Suppressor macrophage (primary cell): ENCODE measurements around the gene ZYG11A.
A peak's percentile ranks its signal among the peaks of the same experiment; 100 is the strongest.

Experiments used
- DNase-seq, 4 experiments: peaks; one replicate each; pipeline ENCODE4 v3.0.0-alpha.2; 2020 to 2022

ZYG11A gene

DNA sequence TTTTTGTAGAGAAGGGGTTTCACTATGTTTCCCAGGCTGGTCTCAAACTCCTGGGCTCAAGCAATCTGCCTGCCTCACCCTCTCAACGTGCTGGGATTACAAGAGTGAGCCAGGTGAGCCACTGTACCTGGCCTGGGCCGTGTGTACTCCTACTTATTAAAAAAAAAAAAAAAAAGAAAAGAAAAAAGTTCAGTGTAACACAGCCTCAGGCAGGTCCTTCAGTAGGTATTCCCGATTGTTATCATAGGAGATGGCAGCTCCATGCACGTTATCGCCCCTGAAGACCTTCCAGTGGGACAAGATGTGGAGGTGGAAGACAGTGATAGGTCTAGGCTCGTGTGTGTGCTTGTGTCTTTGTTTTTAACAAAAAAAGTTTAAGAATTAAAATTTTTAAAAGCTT is 75.6 kb downstream of the ZYG11A start:
- no peak for DNase-seq

DNA sequence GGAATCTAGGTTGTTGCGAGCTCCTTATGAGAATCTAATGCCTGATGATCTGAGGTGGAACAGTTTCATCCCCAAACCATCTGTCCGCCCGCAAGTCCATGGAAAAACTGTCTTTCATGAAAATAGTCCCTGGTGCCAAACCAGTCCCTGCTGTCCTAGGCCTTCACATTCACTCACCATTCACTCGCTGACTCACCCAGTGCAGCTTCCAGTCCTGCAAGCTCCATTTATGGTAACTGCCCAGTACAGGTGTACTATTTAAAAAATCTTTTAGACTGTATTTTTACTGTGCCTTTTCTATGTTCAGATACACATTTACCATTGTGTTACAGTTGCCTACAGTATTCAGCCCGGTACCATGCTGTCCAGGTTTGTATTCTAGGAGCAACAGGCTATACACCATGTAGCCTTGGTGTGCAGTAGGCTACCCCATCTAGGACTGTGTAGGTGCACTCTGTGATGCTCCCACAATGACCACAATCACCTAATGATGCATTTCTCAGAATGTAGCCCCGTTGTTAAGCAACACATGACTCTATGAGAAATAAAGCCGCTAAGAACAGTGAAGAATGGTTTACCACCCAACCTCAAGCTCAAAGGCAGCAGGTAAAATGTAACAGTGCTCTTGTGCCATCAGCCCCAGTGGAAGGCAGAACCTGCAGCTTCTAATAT is 76.6 kb downstream of the ZYG11A start:
- no peak for DNase-seq

DNA sequence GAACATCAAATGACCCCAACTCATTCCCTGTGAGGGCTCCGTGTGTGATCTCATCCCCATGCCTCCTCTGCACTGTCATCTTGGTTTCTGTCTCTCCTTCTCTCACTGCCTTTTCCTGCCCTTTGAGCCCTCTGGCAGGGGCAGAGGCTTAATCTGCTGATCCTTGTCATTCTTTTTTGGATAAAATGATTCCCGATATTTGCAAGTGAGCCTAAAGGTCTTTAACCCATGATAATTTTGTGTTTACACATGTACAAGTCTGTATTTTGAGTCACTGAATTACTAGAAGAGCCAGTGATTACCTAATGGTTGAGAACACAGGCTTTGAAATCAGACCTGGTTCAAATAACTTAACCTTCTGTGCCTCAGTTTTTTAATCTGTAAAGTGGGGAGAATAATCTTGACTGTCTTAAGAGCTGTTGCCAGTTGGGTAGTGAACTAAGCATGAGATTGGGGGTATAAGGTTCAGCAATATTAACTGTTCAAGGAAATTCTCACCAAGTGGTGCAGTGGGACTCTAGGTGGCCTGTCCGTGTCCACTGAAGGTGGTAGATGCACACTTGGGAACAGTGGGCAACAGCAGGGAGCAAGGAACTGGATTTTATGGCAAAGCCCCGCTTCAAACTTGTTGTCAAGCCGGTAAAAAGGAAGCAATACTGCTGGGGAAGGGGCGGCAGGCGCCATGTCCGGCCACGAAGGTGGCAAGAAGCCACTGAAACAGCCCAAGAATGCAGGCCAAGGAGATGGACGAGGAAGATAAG is 77.3 kb downstream of the ZYG11A start:
- no peak for DNase-seq

DNA sequence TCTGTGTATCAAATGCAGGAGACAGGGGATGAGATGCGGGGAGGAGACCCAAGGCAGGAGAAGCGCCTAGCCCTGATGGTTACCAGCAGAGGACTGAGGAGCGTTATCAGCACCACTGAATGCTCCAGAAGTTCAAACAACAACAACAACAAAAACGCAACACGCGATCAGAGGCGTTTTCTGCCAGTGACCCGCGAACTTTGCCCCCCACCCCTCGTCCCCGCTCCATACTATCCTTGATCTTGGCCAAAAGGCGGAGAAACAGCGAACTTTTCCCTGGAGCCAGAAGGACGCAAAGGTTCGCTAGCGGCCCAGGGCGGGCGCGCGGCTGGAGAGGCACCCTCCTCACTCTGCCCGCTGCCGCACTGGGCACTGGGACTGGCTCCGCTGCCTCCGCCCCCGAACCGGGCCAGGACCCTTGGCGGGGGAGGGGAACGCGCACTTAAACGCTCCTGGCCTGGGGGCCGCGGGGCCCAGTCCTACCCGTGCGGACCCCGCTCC is 78.3 kb downstream of the ZYG11A start:
- DNase-seq: no peak

DNA sequence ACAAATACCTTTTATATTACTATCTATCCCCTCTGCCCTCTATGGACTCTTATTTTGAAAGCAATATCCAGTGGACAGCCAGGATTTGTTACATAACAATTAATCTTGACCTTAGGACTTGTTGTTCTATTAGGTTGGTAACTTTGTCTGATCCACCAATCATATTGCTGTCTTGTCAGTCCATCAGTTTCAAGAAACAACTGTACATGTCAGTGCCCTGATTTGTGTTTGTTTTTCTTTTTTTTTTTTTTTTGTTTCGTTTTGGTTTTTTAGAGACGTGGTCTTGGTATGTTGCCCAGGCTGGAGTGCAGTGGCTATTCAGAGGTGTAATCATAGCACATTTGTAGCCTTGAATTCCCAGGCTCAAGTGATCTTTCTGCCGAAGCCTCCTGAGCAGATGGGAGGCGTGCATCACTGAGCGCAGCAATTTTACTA is 83.0 kb downstream of the ZYG11A start:
- no peak for DNase-seq

DNA sequence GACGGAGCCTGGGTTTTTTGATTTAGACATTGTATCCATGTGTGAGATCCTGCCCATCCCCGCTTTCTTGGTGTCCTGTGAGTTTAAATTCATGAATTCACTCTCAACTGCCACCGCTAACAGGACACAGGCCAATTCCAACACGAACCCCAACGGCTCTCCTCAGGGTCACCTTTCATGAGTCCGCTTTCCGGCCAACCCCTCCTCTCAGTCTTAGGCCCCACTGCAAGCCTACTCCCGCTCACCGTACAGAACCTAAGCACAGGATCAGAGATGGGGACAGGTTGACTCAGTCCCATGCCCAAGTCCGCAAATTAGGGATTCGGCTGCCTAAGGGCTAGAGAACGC is 84.3 kb downstream of the ZYG11A start:
- no peak for DNase-seq

DNA sequence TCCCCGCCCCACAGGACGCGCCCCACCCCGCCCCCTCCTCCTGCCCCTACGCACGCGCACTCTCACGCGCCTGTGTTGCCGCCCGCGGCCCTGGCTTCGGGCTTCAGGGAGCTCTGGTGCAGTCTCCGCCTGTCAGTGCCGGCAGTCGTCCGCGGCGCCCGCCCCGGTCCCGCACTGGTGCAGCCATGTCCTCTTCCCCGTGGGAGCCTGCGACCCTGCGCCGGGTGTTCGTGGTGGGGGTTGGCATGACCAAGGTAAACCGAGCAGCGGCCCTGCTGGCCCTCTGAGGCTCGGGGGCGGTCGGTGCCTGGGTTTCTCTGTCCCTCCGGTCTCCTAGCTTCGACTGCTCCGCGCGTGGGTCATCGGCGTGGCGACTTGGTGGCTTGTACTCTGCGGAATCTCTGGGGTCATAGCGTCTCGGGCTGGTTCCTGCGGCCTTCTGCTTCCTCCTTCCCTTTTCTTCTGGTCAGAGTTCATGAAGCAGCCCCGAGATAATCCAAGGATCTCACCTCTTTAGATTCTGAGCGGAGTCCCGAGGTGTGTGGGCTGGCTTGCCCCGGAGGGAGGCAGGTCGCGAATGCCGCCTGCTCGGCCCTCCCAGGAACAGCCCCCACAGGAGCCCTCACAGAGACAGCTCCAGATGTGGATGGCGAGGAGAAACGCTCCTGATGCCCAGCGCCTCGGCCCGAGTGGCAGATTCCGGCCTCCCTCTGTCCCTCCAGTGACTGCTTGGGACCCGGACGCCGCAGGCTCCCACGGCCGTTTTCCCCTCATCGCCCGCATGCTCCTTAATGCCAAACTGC is 84.9 kb downstream of the ZYG11A start, which contains the start of gene SCP2:
TSS of gene SCP2 (plus strand) at position 65 of the 803 bp plus-strand sequence. CDS start at position 186, 121 bp downstream.
- peak; percentile 78 to 87 (median 83) for DNase-seq

DNA sequence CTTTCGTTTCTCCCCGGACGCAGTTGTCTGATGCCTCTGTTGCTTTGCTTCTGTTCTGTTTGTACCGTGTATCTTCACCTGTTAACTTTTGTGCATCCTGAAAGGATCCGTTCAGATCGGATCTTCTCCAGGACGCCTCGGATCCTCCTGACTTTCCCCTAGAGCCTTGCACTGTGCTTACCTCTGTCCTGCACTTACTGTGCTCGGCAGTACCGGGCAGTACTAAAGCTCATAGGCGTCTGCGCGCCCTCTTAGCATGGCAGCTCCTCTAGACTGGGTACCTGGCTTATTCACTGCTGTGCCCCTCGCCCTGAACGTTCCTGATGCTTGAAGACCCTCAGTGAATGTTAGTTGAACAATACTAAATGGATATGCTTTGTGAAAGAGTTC is 85.5 kb downstream of the ZYG11A start:
- DNase-seq: peak in 1 of 4 experiments; percentile 13

DNA sequence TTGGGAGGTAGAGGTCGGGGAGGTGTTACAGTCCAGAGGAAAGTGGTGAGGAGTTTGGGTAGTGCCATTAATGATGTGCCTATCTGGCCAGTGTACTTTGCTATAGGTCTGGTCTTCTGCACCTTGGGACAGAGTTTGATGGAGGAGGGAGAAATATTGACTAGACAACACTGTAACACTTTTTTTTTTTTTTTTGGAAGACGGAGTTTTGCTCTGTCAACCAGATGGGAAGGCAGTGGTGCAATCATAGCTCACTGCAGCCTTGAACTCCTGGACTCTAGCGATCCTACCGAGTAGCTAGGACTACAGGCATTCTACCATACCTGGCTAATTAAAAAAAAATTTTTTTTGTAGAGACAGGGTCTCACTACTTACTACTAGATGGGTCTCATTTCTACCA is 86.5 kb downstream of the ZYG11A start:
- DNase-seq: no peak

DNA sequence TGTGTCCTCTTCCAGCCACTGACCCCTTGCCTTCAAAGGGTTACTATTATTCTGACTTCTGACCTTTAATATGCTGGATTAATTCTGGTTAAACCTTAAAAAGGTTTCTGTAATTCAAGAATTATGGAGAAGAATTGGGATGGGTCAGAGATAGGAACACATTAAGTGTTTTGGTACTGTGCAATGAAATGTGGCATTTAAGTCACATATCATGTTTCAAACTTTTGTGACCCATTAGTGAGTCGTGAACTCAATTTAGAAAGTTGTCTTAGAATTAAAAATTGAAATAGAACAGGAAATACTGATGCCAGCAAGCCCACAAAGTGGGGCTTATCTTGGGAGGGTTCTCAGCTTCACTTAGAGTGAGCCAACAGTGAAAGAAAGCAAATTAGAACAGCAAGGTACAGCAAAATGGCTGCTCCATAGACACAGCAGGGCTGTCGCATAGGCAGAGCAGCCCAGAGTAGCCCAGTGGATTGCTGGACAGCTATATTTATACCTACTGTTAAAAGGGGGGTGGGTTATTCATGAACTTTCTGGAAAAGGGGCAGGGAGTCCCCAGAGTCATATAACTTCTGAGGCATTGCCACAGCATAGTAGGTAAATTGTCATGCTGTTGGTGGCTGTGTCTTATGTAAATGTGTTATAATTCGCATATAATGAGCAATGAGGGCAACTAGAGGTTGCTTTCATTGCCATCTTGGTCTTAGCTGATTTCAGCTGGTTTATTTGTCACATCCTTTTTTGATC is 95.0 kb downstream of the ZYG11A start:
- DNase-seq: no peak

DNA sequence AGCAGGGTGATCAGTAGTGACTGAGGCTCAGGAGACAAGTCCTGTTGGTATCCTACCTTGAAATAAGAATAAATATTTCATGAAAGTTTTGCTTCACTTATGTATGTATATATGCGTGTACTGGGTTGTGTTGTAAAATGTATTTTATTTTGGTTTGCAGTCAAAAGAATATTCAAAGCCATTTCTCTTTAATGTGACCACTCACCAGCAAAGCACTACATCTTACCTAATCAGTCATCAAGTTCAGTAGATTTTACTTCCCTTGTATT is 95.6 kb downstream of the ZYG11A start:
- DNase-seq: no peak

DNA sequence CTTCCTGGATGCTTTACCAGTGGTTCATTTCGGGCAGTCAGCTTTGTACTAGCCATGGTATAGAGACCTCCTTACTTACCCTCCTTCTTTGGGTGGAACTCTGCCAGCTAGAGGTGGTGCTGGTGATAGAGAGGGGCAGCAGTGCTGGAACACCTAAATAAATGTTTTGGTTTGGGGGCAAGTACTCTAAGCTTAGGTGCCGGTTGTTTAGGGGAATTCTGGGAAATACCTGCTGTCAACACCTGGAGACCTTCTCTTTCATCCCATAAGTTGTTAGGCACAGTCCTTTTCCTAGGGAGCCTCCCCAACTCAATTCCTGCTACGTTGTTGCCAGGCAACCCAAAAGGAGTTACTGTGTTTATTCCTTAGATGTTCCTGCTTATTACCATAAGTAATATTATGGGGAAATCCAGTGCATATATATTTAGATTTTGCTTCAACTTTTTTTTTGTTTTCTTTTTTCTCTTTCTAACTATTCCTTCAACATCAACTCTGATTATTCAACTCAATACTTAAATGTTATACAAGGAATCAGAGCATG is 101.4 kb downstream of the ZYG11A start:
- DNase-seq: no peak

DNA sequence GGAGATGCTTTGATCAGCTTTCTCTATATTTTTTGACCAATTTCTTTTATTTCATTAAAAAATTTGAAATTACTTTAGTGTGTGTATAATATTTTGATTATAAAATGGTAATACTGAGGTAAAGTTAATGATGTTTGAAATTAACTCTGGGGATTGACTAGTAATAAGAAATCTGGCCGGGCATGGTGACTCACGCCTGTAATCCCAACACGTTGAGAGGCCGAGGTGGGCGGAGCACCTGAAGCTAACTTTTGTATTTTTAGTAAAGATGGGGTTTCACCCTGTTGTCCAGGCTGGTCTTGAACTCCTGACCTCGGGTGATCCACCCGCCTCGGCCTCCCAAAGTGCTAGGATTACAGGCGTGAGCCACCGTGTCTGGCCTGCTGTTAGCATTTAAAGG is 102.0 kb downstream of the ZYG11A start:
- DNase-seq: no peak
